Eye (tissue), 1 donor: ENCODE data around the gene SOX8.

Source experiments
- DNase-seq: peaks from one replicate; pipeline ENCODE4 v3.0.0-alpha.2; 2015

Gene SOX8

GRCh38 chr16:988471-989353 is 7.1 kb downstream of the SOX8 start:
- DNase-seq = no peak

GRCh38 chr16:989354-989814 is 7.8 kb downstream of the SOX8 start:
- no peak for DNase-seq

GRCh38 chr16:990516-991291 is 9.1 kb downstream of the SOX8 start:
- peak; percentile 86 for DNase-seq

GRCh38 chr16:991345-991744 is 9.8 kb downstream of the SOX8 start:
- DNase-seq = no peak

- no peak for DNase-seq
Observed at GRCh38 chr16:991773-992172, 10.2 kb downstream of the SOX8 start.

- DNase-seq = no peak
Observed at GRCh38 chr16:993731-994130, 12.2 kb downstream of the SOX8 start.

- no peak for DNase-seq
Observed at GRCh38 chr16:995087-995486, 13.5 kb downstream of the SOX8 start.

GRCh38 chr16:995783-996182 is 14.2 kb downstream of the SOX8 start:
- DNase-seq = no peak

- no peak for DNase-seq
Observed at GRCh38 chr16:996681-997080, 15.1 kb downstream of the SOX8 start.

GRCh38 chr16:997440-998051 is 16.0 kb downstream of the SOX8 start:
- DNase-seq = peak; percentile 74

GRCh38 chr16:998211-998610 is 16.6 kb downstream of the SOX8 start:
- no peak for DNase-seq

GRCh38 chr16:998615-999014 is 17.0 kb downstream of the SOX8 start:
- no peak for DNase-seq

GRCh38 chr16:999677-1000076 is 18.1 kb downstream of the SOX8 start:
- DNase-seq = no peak

- DNase-seq = no peak
Observed at GRCh38 chr16:1000608-1001007, 19.0 kb downstream of the SOX8 start.

GRCh38 chr16:1001096-1001495 is 19.5 kb downstream of the SOX8 start:
- DNase-seq = no peak

- no peak for DNase-seq
Observed at GRCh38 chr16:1002399-1003166, 21.0 kb downstream of the SOX8 start.

- DNase-seq = no peak
Observed at GRCh38 chr16:1003391-1004347, 22.1 kb downstream of the SOX8 start.

GRCh38 chr16:1005286-1005685 is 23.7 kb downstream of the SOX8 start:
- DNase-seq = no peak

- DNase-seq = no peak
Observed at GRCh38 chr16:1006781-1007180, 25.2 kb downstream of the SOX8 start.

GRCh38 chr16:1007284-1007850 is 25.8 kb downstream of the SOX8 start:
- DNase-seq = no peak

- no peak for DNase-seq
Observed at GRCh38 chr16:1008085-1008484, 26.5 kb downstream of the SOX8 start.
